Stomach (tissue), 4 donors: Measurements from ENCODE around the gene CCDC136.

Experiments used
- POLR2A ChIP-seq, 4 donors: fragments of 450-650 bp; IDR thresholded peaks; one replicate each; pipeline ENCODE4 v1.6.1; 2016; ENCODE audit warnings: antibody characterized with exemption in 4 of 4, control low read depth in 2 of 4, mild to moderate bottlenecking in 1 of 4, moderate library complexity in 1 of 4
- POLR2AphosphoS5 ChIP-seq, 3 donors: sonication (generic); formaldehyde crosslinking; IDR thresholded peaks; one replicate each; pipeline ENCODE4 v1.6.1; 2016; ENCODE audit warnings: antibody characterized with exemption in 3 of 3
- TF ChIP-seq, protein P1 (sequence below), 7 experiments: fragments of 450-650 bp in 4 of 7; fragments of 200-600 bp in 3 of 7; sonication (generic) in 3 of 7; IDR thresholded peaks; one replicate each; pipeline ENCODE4 v1.5.1; 2016 to 2019; ENCODE audit warnings: antibody characterized with exemption in 7 of 7, control low read depth in 2 of 7, mild to moderate bottlenecking in 1 of 7

DNA sequence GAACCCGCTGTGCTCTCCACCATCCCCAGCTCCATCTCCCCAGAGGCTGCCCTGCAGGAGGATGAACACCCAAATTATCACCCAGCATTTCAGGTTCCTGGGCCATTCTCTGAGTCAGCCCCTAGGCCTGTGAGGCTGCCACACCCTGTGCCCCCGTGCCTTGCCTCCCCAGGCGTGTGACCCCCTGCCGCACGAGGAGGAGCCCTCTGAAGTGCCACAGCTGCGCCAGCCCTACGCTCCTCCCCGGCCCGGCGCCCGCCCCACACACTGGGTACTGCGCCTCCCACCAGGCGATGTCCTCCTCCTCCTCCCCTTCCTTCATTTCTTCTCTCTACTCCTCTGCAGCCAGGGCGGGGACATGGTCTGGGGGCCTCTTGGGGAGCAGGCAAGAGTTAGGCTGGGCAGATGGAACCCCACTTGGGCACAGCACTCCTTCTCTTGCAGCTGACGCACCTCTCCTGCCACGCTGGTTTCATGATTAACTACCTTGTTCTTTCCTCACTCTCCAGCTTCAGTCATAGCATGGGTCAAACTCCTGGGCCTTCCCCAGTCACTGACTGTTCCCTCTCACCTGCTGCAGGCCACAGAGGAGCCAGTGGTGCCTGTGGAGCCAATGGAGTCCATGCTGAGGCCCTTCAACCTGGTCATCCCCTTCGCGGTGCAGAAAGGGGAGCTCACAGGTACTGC is 58.2 kb downstream of the CCDC136 start:
- TF ChIP-seq POLR2A (IDR thresholded peaks at IDR 0.05) (no peak), POLR2AphosphoS5 (IDR thresholded peaks at IDR 0.05) (no peak)
- TF ChIP-seq, protein P1, sequence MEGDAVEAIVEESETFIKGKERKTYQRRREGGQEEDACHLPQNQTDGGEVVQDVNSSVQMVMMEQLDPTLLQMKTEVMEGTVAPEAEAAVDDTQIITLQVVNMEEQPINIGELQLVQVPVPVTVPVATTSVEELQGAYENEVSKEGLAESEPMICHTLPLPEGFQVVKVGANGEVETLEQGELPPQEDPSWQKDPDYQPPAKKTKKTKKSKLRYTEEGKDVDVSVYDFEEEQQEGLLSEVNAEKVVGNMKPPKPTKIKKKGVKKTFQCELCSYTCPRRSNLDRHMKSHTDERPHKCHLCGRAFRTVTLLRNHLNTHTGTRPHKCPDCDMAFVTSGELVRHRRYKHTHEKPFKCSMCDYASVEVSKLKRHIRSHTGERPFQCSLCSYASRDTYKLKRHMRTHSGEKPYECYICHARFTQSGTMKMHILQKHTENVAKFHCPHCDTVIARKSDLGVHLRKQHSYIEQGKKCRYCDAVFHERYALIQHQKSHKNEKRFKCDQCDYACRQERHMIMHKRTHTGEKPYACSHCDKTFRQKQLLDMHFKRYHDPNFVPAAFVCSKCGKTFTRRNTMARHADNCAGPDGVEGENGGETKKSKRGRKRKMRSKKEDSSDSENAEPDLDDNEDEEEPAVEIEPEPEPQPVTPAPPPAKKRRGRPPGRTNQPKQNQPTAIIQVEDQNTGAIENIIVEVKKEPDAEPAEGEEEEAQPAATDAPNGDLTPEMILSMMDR (IDR thresholded peaks at IDR 0.05) = no peak
